HL-60/S4 treated with retinoic acid at 250 ng/mL for 4 days and 3 days (cell line): ENCODE data around the gene HCAR2.
"Not testable (repeated sequence)": the region's sequence is repeated elsewhere in the genome, so short reads cannot be mapped to it uniquely, and the experiment has no call there.

Experiments
- in situ Hi-C: fragments of 300-500 bp; cut with MboI; formaldehyde crosslinking; loops from 2 replicates; pipeline ENCODE4 v1.7.0; 2022; ENCODE audit warnings: low sequenced_read_pairs

Gene HCAR2

DNA sequence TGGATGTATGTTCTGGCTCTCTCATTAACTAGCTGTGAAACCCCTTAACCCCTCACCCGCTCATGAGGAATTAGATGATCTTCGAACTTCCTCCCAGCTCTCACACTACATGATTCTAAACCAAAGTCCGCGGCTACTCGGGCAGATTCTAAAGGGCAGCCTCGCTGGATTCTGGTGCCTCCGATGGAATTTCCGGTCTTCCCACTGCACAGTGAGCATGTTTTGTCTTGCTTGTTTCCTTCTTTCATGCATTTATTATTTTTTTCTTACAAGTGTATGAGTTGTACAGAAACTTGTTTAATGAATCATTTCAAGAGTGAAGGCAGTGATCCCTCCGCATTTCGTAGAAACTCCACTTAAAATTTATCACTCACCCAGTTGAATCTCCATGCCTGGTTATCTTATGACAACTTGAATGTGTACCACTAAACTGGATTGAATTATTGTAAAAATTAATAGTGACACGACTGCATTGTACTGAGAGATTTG lies 17.9 kb upstream of the HCAR2 start:
- in situ Hi-C loops: no loop called here

DNA sequence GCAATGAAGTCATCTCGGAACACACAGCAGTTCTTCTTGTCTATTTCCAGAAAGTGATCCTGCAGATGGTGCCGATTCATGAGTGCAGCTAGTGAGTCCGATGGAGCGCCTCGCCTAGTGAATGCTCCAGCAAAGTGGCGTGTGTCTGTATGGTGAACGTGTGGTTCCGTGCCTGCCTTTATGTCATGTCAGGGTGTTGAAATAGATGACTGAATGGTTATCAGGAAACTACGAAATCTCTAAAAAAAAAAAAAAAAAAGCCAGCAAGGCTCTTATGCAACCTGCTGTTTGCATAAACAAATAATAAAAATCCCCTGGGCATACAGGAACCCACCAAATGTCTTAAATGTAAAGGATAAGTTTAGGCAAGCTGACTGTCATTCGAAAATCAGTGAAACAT lies 13.5 kb upstream of the HCAR2 start, which contains the start of gene HCAR3:
Gene HCAR3 (minus strand): TSS at position 154 of the 400 bp plus-strand sequence. CDS start 74 bp downstream, at position 80.
- in situ Hi-C loops: not testable (repeated sequence)

DNA sequence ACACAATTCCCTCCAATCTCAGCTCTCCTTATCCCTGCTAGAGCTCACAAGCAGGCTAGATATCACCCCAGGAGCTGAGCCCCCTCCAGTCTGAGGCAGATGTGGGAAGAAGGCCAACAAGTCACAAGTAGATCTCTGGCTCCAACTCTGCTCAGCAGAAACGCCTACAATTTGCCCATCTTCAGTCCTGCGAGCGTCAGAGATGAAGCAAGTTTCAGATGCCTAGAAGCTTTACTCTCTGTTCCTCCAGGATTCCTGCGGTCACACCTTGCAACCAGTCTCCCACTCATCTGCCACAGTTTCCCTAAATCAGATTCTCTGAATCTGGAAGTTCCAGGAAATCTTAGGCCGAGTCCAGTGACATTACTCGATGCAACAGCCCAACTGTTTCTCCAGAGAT lies 12.1 kb upstream of the HCAR2 start:
- in situ Hi-C loops: not testable (repeated sequence)

DNA sequence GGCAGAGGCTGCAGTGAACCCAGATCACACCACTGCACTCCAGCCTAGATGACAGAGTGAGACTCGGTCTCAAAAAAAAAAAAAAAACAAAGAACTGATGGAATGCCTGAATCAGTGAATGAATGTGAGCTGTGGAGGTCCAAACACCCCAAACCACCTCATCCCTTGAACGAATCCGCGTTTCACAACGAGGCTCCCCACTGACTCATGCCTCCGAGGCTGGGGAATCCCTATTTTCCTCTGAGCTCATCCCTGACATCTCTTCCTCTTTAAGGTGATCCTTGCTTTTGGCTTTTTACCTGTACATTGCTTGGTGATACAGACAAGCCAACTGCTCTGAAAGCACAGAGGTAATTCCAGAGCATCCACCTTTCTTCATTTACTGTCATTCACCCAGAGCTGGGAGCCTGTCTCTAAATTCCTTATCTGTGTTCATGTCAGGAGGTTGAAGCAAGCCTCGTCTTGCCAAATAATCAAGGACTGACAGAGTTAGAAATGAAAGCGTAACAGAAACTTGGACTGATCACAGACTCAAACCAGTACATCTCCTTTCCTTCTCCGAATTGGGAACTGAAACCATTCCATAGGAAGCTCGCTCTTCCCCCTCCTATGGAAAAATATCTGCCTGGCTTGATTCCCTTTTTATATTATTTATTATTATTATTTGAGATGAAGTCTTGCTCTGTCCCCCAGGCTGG lies 10.5 kb upstream of the HCAR2 start:
- in situ Hi-C loops: not testable (repeated sequence)

DNA sequence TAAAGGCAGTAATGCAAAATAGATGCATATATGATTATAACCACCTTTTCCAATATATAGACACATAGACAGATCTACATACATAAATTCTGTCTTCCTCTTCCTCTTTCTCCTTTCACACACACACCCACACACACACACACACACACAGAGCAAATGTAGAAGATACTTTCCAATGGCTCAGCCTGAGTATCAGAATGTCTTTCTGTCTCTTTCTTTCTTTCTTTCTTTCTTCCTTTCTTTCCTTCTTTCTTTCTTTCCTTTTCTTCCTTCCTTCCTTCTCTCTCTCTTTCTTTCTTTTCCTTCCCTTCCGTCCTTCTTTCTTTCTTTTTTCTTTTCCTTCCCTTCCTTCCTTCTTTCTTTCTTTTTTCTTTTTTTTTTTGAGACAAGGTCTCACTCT lies 8.1 kb upstream of the HCAR2 start:
- in situ Hi-C loops: not testable (repeated sequence)

DNA sequence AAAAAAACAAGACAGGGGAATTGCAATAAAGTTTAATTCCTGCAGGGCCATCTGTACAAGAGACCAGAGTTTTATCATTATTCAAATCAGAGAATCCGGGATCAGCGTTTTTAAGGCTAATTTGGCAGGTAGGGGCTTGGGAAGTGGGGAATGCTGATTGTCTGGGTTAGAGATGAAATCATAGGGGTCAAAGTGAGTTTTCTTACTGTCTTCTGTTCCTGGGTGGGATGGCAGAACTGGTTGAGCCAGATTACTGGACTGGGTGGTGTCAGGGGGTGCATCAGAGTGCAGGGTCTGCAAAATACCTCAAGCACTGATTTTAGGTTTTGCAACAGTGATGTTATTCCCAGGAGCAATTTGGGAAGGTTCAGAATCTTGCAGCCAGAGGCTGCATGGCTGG lies 7.2 kb upstream of the HCAR2 start:
- in situ Hi-C loops: not testable (repeated sequence)

DNA sequence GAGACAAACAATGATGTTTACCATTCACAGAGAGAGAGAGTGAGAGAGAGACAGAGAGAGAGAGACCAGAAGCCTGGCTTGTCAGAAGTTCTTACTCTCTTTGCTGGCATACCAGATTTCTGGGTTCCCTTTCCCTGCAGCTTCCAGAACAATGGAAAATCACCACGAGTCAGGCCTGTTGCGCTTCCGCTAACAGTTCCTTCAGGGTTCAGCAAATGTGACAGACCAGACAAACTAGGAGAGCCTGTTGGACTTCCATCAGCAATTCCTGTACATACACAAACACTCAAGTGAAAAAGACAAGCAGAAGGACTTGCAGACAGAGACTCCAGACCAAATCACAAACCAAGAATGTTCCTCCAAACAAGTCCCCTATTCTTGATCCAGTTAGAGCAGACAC lies 6.1 kb upstream of the HCAR2 start:
- in situ Hi-C loops: not testable (repeated sequence)

DNA sequence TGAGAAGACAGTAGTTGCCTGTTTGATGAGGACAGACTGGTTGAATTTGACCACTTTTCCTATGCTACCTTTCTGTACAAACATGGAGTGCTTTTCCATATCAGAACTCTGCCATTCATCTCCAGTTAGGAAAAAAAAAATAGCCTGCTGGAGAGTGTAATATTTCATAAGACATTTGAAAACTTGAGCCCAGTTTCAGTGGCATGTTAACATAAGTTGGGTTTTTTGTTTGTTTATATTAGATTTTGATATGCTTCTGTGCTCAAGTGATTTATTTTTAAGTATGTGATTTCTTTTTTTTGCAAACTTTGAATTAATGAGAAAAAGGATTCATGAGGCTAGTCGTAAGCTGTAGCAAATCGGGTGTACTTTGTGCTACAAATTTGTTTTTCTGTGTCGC lies 684 bp upstream of the HCAR2 start:
- in situ Hi-C loops: not testable (repeated sequence)

DNA sequence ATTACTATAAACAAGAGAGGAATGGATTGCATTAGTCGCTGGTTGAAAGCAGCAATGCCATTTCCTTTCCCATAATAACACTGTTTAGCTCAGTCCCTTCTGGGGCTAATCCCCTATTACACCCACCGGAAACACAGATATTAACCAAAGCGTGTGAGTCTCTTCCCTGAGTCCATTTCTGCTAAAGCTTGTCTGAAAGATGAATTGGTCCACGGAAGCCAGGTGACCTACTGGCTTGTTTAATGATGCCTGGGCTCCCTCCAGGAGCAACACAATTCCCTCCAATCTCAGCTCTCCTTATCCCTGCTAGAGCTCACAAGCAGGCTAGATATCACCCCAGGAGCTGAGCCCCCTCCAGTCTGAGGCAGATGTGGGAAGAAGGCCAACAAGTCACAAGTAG lies 1.7 kb downstream of the HCAR2 start:
- in situ Hi-C loops: not testable (repeated sequence)

DNA sequence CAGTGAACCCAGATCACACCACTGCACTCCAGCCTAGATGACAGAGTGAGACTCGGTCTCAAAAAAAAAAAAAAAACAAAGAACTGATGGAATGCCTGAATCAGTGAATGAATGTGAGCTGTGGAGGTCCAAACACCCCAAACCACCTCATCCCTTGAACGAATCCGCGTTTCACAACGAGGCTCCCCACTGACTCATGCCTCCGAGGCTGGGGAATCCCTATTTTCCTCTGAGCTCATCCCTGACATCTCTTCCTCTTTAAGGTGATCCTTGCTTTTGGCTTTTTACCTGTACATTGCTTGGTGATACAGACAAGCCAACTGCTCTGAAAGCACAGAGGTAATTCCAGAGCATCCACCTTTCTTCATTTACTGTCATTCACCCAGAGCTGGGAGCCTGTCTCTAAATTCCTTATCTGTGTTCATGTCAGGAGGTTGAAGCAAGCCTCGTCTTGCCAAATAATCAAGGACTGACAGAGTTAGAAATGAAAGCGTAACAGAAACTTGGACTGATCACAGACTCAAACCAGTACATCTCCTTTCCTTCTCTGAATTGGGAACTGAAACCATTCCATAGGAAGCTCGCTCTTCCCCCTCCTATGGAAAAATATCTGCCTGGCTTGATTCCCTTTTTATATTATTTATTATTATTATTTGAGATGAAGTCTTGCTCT lies 3.0 kb downstream of the HCAR2 start:
- in situ Hi-C loops: not testable (repeated sequence)

DNA sequence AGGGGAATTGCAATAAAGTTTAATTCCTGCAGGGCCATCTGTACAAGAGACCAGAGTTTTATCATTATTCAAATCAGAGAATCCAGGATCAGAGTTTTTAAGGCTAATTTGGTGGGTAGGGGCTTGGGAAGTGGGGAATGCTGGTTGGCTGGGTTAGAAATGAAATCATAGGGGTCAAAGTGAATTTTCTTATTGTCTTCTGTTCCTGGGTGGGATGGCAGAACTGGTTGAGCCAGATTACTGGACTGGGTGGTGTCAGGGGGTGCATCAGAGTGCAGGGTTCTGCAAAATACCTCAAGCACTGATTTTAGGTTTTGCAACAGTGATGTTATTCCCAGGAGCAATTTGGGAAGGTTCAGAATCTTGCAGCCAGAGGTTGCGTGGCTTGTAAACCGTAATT lies 6.2 kb downstream of the HCAR2 start:
- in situ Hi-C loops: not testable (repeated sequence)

DNA sequence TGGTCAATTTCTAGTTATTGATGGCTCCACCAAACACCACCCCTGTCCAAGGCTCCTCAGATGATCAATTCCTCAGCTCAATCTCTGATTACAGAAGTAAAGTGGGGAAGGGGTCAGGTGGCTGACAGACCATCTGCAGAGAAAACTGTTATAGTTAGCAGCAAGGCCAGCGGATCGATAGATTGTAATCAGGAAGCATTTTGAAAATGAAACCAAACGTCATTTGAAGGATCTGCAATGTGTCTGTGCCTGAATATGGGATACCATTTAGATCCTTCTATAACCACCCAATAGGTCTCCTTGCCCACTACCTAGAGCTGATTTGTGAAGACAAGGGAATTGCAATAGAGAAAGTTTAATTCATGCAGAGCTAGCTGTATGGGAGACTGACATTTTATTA lies 11.6 kb downstream of the HCAR2 start:
- in situ Hi-C loops: no loop called here

DNA sequence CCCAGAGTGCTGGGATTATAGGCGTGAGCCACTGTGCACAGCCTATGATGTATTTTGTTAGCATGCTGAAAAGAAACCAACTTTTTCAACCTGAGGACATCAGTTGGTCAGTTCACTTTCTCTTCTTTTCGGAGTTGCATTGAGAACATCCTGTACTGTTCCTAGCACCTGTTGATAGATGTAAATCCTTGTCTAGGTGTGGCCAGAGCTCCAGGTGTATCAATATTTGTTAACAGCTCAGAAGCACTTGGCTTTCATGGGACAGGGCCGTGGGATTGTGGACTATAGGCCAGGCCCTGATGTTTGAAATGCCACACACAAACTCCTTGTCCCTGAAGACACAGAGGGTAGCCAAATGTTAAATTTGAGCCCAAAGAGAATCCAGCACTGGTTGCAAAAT lies 14.9 kb downstream of the HCAR2 start:
- in situ Hi-C loops: no loop called here

DNA sequence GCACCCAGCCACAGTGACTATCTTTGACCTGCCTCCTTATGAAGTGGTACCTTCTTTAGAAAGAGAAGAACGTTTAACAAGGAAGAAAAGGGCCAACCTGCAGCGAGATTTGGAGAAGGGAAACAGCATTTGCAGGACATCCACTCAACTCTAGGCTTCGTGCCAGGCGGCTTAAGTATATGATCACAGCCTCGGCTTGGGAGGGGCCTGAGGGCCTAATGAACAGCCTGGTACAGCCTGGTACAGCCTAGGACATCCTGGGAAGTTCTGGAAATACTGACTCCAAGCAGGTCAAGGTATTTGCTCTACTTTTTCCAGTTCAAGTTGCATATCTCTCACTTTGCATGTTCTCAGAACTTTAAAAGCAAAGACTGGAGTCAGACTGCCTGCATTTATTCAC lies 16.1 kb downstream of the HCAR2 start:
- in situ Hi-C loops: no loop called here

DNA sequence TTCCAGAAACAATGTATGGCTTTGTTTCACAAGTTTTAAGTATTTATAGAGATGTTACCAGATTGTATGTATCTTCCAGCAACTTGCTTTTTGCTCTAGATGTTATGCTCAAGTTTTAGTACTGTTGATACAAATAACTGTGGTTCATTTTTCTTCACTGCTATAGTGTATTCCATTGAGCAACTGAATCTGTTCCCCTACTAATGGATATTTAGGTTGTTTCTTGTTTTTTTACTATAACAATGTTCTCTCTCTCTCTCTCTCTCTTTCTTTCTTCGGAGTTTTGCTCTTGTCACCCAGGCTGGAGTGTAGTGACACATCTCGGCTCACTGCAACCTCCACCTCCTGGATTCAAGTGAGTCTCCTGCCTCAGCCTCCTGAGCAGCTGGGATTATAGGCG lies 16.6 kb downstream of the HCAR2 start:
- in situ Hi-C loops: no loop called here

DNA sequence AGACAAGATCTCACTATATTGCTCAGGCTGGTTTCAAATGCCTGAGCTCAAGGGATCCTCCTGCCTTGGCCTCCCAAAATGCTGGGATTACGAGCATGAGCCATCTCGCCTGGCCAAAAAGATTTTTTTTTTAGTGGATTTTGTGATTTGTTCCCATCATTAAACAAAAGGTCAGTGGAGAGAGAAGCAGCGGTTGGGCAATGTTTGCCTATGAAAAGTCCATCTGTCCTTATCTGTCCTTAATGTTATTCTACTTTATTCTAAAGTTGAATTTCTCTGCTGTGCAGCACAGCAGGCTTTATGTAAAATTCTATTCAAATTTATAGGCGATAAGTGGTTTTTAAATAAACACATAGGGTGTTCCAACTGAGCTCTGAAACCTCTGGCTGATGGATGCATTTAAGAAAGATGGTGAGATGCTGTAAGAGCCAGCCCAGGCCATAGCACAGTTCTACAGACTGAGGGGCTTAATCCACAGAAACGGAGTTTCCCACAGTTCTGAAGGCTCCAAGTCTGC lies 18.8 kb downstream of the HCAR2 start:
- in situ Hi-C loops: no loop called here

DNA sequence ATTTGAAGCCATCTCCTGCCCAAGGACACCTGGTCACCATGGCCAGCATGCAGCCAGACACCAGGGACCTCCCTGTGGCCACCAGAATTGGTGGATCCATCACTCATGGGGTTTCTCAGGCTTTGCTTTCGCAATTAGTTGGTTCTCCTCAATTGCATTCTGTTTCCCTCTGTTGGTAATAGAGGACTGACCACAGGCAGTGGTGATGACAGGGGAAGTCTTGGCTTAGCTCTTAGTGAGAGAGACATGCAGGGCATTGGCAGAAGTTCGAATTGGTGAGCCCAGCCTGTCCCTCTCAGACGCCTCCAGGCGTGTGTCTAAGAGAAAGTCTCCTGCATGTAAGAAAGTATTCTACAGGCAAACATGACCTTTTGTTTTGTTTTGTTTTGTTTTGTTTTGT lies 21.3 kb downstream of the HCAR2 start:
- in situ Hi-C loops: no loop called here

DNA sequence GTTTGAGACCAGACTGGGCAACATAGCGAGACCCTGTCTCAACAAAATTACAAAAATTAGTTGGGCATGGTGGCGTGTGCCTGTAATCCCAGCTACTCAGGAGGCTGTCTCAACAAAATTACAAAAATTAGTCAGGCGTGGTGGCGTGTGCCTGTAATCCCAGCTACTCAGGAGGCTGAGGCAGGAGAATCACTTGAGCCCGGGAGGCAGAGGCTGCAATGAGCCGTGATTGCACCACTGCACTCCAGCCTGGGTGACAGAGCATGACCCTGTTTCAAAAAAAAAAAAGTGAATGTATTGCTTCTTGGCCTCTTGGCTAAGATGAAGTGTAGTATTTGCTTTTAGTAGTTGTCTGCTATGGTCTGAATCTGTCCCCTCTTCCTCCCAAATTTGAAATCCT lies 22.2 kb downstream of the HCAR2 start:
- in situ Hi-C loops: not testable (repeated sequence)

DNA sequence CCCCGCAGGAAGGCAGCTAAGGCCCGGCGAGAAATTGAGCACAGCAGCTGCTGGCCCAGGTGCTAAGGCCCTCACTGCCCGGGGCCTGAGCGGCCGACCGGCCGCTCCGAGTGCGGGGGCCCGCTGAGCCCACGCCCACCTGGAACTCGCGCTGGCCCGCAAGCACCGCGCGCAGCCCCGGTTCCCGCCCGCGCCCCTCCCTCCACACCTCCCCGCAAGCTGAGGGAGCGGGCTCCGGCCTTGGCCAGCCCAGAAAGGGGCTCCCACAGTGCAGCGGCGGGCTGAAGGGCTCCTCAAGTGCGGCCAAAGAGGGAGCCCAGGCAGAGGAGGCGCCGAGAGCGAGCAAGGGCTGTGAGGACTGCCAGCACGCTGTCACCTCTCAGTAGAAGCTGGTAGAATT lies 26.4 kb downstream of the HCAR2 start:
- in situ Hi-C loops: not testable (repeated sequence)

DNA sequence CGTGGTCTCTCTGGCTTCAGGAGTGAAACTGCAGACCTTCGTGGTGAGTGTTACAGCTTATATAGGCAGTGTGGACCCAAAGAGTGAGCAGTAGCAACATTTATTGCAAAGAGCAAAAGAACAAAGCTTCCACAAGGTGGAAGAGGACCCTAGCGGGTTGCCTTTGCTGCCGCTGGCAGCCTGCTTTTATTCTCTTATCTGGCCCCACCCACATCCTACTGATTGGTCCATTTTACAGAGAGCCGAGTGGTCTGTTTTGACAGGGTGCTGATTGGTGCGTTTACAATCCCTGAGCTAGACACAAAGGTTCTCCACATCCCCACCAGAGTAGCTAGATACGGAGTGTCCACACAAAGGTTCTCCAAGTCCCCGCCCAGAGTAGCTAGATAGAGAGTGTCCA lies 27.1 kb downstream of the HCAR2 start:
- in situ Hi-C loops: not testable (repeated sequence)

DNA sequence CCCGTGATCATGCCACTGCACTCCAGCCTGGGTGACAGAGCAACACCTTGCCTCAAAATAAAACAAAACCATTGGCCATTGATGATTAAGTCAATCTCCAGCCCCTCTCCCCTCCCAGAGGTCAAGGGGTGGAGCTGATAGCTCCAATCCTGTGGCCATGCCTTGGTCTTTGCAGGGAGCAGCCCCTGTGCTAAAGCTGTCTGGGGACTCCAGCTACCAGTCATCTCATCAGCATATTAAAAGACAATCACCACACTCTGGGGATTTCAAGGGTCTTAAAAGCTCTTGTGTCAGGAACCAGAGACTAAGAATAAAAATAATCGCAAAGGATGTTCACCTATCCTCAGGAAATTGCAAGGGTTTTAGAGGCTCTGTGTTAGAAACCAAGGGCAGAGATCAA lies 30.6 kb downstream of the HCAR2 start:
- in situ Hi-C loops: no loop called here

DNA sequence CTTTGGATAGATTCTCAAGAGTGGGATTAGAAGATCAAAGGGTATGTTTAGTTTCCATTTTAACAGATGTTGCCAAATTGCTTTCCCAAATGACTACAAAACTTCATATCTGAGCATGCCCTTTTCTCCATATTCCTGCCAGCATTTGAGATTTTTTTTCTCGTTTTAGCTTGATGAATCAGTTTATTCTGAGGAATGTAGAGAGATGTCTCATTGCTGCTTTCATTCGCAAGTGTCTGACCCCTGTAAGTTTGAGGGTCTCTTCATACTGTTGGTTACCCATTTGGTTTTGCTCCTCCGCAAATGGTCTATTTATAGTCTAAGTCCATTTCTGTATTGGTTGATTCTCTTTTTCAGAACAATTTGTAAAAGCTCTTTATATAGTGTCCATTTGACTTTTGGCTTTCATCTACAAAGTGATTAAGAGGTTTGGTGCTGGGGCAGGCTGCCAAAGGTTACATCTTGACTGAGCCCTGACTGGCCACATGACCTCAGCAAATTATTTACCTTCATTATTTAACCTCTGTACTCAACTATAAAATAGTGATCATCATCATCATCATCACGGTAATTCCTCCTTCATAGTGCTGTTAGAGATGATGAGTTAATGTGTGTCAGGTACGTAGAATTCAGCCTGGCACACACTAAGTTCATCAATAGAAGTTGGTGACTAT lies 33.6 kb downstream of the HCAR2 start:
- in situ Hi-C loops: no loop called here
